H1 (cell line): ENCODE measurements around the gene DCDC1. TPM values are rescaled to one million over a fixed set of nuclear protein-coding genes. Genes with fewer than 3 reads are reported as not detected.

Experiments used
- CTCF ChIA-PET: fragments of 300-600 bp; sonication (Branson Sonifier 250); formaldehyde crosslinking; loops from one replicate; lab custom pipeline; 2021; ENCODE audit not compliant: partially characterized antibody; lab: Charles Lee
- POLR2A ChIA-PET: fragments of 300-600 bp; sonication (Branson Sonifier 250); formaldehyde crosslinking; loops from one replicate; lab custom pipeline; 2021; ENCODE audit warnings: inconsistent platforms; ENCODE audit not compliant: partially characterized antibody; lab: Charles Lee
- DNase-seq, 2 experiments: peaks; one replicate each; pipeline versions ENCODE4 v3.0.0 to v3.0.0-alpha.2; 2010 to 2022; ENCODE audit warnings: low spot score in 2 of 2, low read depth in 1 of 2, mixed read lengths in 1 of 2
- FAIRE-seq: peaks from 2 replicates; lab custom pipeline; 2011; peaks lifted over from hg19 to GRCh38; lab: Jason Lieb, UNC
- H2AFZ ChIP-seq: 2 replicates; pipeline ENCODE4 v1.8.1; 2012; ENCODE audit warnings: low read length, inconsistent platforms
- H2AK5ac ChIP-seq: 2 replicates; pipeline ENCODE4 v1.6.1; 2013; ENCODE audit warnings: low read depth, low read length
- H2BK120ac ChIP-seq: replicated peaks from 2 replicates; pipeline ENCODE3; 2013; ENCODE audit warnings: low read depth, low read length, inconsistent platforms
- H2BK12ac ChIP-seq: 2 replicates; pipeline ENCODE4 v1.6.1; 2013; ENCODE audit warnings: low read depth, low read length
- H2BK15ac ChIP-seq: 2 replicates; pipeline ENCODE4 v1.6.1; 2013; ENCODE audit warnings: low read length
- H2BK20ac ChIP-seq: 2 replicates; pipeline ENCODE4 v1.6.1; 2013; ENCODE audit warnings: low read length
- H2BK5ac ChIP-seq: 2 replicates; pipeline ENCODE4 v1.6.1; 2013; ENCODE audit warnings: low read depth, low read length
- H3K14ac ChIP-seq: 2 replicates; pipeline ENCODE4 v1.6.1; 2013; ENCODE audit warnings: inconsistent platforms; ENCODE audit not compliant: insufficient read length
- H3K18ac ChIP-seq: 2 replicates; pipeline ENCODE4 v1.6.1; 2013; ENCODE audit warnings: low read length; ENCODE audit errors: extremely low read depth
- H3K23ac ChIP-seq: 2 replicates; pipeline ENCODE4 v1.6.1; 2013; ENCODE audit warnings: inconsistent platforms; ENCODE audit not compliant: insufficient read length
- H3K23me2 ChIP-seq: 2 replicates; pipeline ENCODE4 v1.6.1; 2013; ENCODE audit warnings: low read depth, low read length
- H3K27ac ChIP-seq: 2 replicates; pipeline ENCODE4 v1.6.1; 2011; ENCODE audit warnings: low read depth, low read length, inconsistent platforms
- H3K27me3 ChIP-seq, 4 experiments: replicated peaks in 1 of 4; 1 replicate in 1 of 4; 2 replicates in 3 of 4; pipeline versions ENCODE4 v1.6.1 to v1.8.1; 2011 to 2013; ENCODE audit warnings: low read length in 3 of 4, mild to moderate bottlenecking in 3 of 4, inconsistent platforms in 2 of 4, mixed read lengths in 2 of 4, moderate library complexity in 1 of 4; ENCODE audit not compliant: control insufficient read depth in 3 of 4, insufficient read depth in 3 of 4; ENCODE audit errors: extremely low read depth in 1 of 4
- H3K36me3 ChIP-seq, 4 experiments: 2 replicates each; pipeline versions ENCODE4 v1.6.1 to v1.8.1; 2011 to 2013; ENCODE audit warnings: mild to moderate bottlenecking in 4 of 4, low read length in 3 of 4, moderate library complexity in 2 of 4, control low read depth in 1 of 4, inconsistent platforms in 1 of 4; ENCODE audit not compliant: insufficient read depth in 4 of 4, control insufficient read depth in 2 of 4
- H3K4ac ChIP-seq: replicated peaks from 2 replicates; pipeline ENCODE3; 2013; ENCODE audit warnings: low read length, low read depth, mixed read lengths, inconsistent platforms; ENCODE audit not compliant: insufficient read length
- H3K4me1 ChIP-seq, 4 experiments: replicated peaks in 1 of 4; 1 replicate in 1 of 4; 2 replicates in 3 of 4; pipeline versions ENCODE4 v1.6.1 to v1.8.1; 2011 to 2013; ENCODE audit warnings: low read length in 3 of 4, inconsistent platforms in 2 of 4, mixed read lengths in 1 of 4; ENCODE audit not compliant: insufficient read depth in 4 of 4, control insufficient read depth in 3 of 4
- H3K4me2 ChIP-seq, 2 experiments: 2 replicates each; pipeline versions ENCODE4 v1.6.1 to v1.8.1; 2011 to 2013; ENCODE audit warnings: low read depth in 2 of 2, low read length in 2 of 2, control low read depth in 1 of 2, inconsistent platforms in 1 of 2, mild to moderate bottlenecking in 1 of 2; ENCODE audit not compliant: insufficient read depth in 1 of 2
- H3K4me3 ChIP-seq, 4 experiments: fragments of 200-600, 300-600 bp in 1 of 4; sonication (generic), shearing (Covaris generic), sonication (Bioruptor Twin) in 1 of 4; 2 replicates each; pipeline versions ENCODE4 v1.5.1 to v1.8.1; 2011 to 2016; ENCODE audit warnings: low read length in 4 of 4, low read depth in 3 of 4, control low read depth in 2 of 4, inconsistent platforms in 2 of 4, mild to moderate bottlenecking in 2 of 4, mixed read lengths in 1 of 4, moderate library complexity in 1 of 4; ENCODE audit not compliant: insufficient read depth in 2 of 4; ENCODE audit errors: extremely low read depth in 1 of 4
- H3K56ac ChIP-seq: replicated peaks from 2 replicates; pipeline ENCODE3; 2013; ENCODE audit warnings: low read depth, mild to moderate bottlenecking, mixed read lengths, low read length, inconsistent platforms; ENCODE audit not compliant: insufficient read length
- H3K79me1 ChIP-seq: 2 replicates; pipeline ENCODE4 v1.6.1; 2013; ENCODE audit warnings: low read depth, low read length, control low read depth
- H3K79me2 ChIP-seq, 2 experiments: 2 replicates each; pipeline versions ENCODE4 v1.6.1 to v1.8.1; 2012 to 2013; ENCODE audit warnings: low read length in 2 of 2, mild to moderate bottlenecking in 2 of 2, inconsistent platforms in 1 of 2; ENCODE audit not compliant: insufficient read depth in 2 of 2, control insufficient read depth in 1 of 2
- H3K9ac ChIP-seq, 4 experiments: replicated peaks in 1 of 4; 1 replicate in 1 of 4; 2 replicates in 3 of 4; pipeline versions ENCODE4 v1.6.1 to v1.8.1; 2011 to 2013; ENCODE audit warnings: low read depth in 3 of 4, low read length in 3 of 4, control low read depth in 2 of 4, mild to moderate bottlenecking in 2 of 4, moderate library complexity in 2 of 4, inconsistent platforms in 1 of 4; ENCODE audit errors: extremely low read depth in 1 of 4
- H3K9me3 ChIP-seq, 2 experiments: 2 replicates each; pipeline versions ENCODE4 v1.6.1 to v1.8.1; 2012 to 2013; ENCODE audit warnings: mild to moderate bottlenecking in 2 of 2, moderate library complexity in 2 of 2, control low read depth in 1 of 2, inconsistent platforms in 1 of 2, low read depth in 1 of 2, low read length in 1 of 2, mixed read lengths in 1 of 2; ENCODE audit not compliant: insufficient read depth in 2 of 2
- H4K20me1 ChIP-seq, 2 experiments: replicated peaks in 1 of 2; 2 replicates each; pipeline versions ENCODE3 to v1.8.1; 2011 to 2013; ENCODE audit warnings: inconsistent platforms in 2 of 2, low read length in 2 of 2, mild to moderate bottlenecking in 1 of 2; ENCODE audit not compliant: insufficient read depth in 2 of 2, control insufficient read depth in 1 of 2
- H4K5ac ChIP-seq: 2 replicates; pipeline ENCODE4 v1.6.1; 2013; ENCODE audit warnings: low read length, low read depth, mixed read lengths, inconsistent platforms; ENCODE audit not compliant: insufficient read length
- H4K8ac ChIP-seq: 2 replicates; pipeline ENCODE4 v1.8.0; 2013; ENCODE audit warnings: mild to moderate bottlenecking, moderate library complexity, low read length, inconsistent platforms; ENCODE audit not compliant: insufficient read depth; ENCODE audit errors: extremely low read depth
- H4K91ac ChIP-seq: replicated peaks from 2 replicates; pipeline ENCODE3; 2013; ENCODE audit warnings: low read length, mixed read lengths, inconsistent platforms; ENCODE audit not compliant: insufficient read length
- SP1 ChIP-seq: IDR thresholded peaks from 2 replicates; pipeline ENCODE4 v1.6.1; 2011; ENCODE audit warnings: low read depth, low read length
- TAF7 ChIP-seq: optimal IDR thresholded peaks from 2 replicates; pipeline ENCODE3; 2011; ENCODE audit warnings: low read depth, mild to moderate bottlenecking, inconsistent platforms, low read length, moderate library complexity, borderline replicate concordance
- TEAD4 ChIP-seq: IDR thresholded peaks from 2 replicates; pipeline ENCODE4 v1.6.1; 2012; ENCODE audit warnings: low read depth, low read length, inconsistent platforms, mixed read lengths
- WGBS, 2 experiments: shearing (Covaris generic) in 1 of 2; methylation state at CpG; one replicate each; pipeline versions ENCODE4 v1.1.6 to v1.1.7; 2013 to 2015; ENCODE audit warnings: low lambda C conversion rate in 2 of 2, mixed read lengths in 2 of 2, inconsistent platforms in 1 of 2, low coverage in 1 of 2, missing lambda C conversion rate in 1 of 2; ENCODE audit not compliant: insufficient replicate concordance in 2 of 2, insufficient coverage in 1 of 2, insufficient read length in 1 of 2; ENCODE audit errors: extremely low coverage in 1 of 2, missing lambda C conversion rate in 1 of 2; 5-methylcytosine and 5-hydroxymethylcytosine counted together
- polyA plus RNA-seq, 7 experiments: library from polyadenylated mRNA; depleted of rRNA in 3 of 7; stranded (reverse) in 5 of 7; unstranded in 2 of 7; fragments of >200 nt in 5 of 7; fragments of 200-250 nt in 2 of 7; gene quantifications; 1 replicate in 5 of 7; 2 replicates in 1 of 7; 4 replicates in 1 of 7; pipeline versions ENCODE4 v1.2.1 to v1.2.3, GENCODE V29; 2011 to 2013; ENCODE audit warnings: missing spikeins in 2 of 7, mixed read lengths in 2 of 7
- total RNA-seq: library from RNA; stranded (reverse); fragmentation: NEBNext Ultra II Directional; extraction: Animal tissue kit (Norgen Biotek cat#: 25700); gene quantifications from 2 replicates; pipeline ENCODE4 v1.2.1, GENCODE V29; 2021

The DCDC1 gene
- total and polyA plus RNA-seq, 2 of the 8 experiments (the other 6 are each of a cell fraction or from before 2014, with no cell fraction given), result 0.15 to 0.56 TPM

DNA sequence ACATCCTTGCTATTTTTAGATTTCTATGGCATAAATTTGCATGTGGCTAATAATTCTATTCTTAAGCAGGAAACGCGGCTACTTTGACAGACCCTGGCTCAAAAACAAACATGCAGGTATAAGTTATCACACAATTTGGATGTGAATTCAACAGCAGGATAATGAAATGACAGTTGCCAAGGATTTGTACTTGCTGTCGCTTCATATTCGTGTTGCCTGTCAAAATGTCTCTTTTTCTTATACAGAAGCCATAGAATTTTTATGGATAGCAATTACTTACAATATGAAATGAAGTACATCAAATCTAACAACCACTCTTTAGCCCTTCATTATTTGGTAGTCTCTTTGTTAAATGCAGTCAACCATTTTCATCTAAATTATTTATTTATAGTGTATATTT, 46.4 kb downstream of the DCDC1 start:
- no peak overlapping the region for H2BK12ac ChIP-seq
- no peak overlapping the region for H3K56ac ChIP-seq
- H3K79me1 ChIP-seq, result no peaks in the 10 kb centered on the region
- no peak overlapping the region for H3K4ac ChIP-seq
- H3K18ac ChIP-seq, result no peak overlapping the region
- CTCF ChIA-PET, result no interaction called here
- no peaks in the 10 kb centered on the region for H3K9me3 ChIP-seq
- no peaks in the 10 kb centered on the region for H3K36me3 ChIP-seq
- H3K9ac ChIP-seq, result no peak overlapping the region
- H2BK20ac ChIP-seq, result no peak overlapping the region
- POLR2A ChIA-PET, result no interaction called here
- H4K20me1 ChIP-seq, result no peaks in the 10 kb centered on the region
- H2AFZ ChIP-seq, result no peak overlapping the region
- no peak overlapping the region for H3K27ac ChIP-seq
- H2AK5ac ChIP-seq, result no peak overlapping the region
- H3K23me2 ChIP-seq, result no peaks in the 10 kb centered on the region
- H4K5ac ChIP-seq, result no peak overlapping the region
- no peak overlapping the region for H3K23ac ChIP-seq
- no peak overlapping the region for H2BK15ac ChIP-seq
- no peak overlapping the region for H2BK5ac ChIP-seq
- no peaks in the 10 kb centered on the region for H3K4me1 ChIP-seq
- FAIRE-seq (no peak), DNase-seq (no peak)
- no peaks in the 10 kb centered on the region for H3K27me3 ChIP-seq
- no peak overlapping the region for H4K8ac ChIP-seq
- no peaks in the 10 kb centered on the region for H3K79me2 ChIP-seq
- no peak overlapping the region for H3K4me3 ChIP-seq
- 92% methylated on average over 4 of the region's 4 CpGs; no CpG with 5 or more reads in 1 of the 2 experiments for WGBS, 2 experiments
- no peak overlapping the region for H3K14ac ChIP-seq
- H2BK120ac ChIP-seq, result no peak overlapping the region
- H3K4me2 ChIP-seq, result no peak overlapping the region
- H4K91ac ChIP-seq, result no peak overlapping the region
- TF ChIP-seq TAF7 (no peak), TEAD4 (no peak), SP1 (no peak)
